Common myeloid progenitor, CD34-positive (primary cell): Measurements from ENCODE around the gene CX3CL1.
"Not testable (repeated sequence)": the region's sequence is repeated elsewhere in the genome, so short reads cannot be mapped to it uniquely, and the experiment has no call there.

Source experiments
- CTCF ChIA-PET: fragments of 350-600 bp; sonication (Branson Sonifier 250); formaldehyde crosslinking; loops from one replicate; lab custom pipeline; 2021; ENCODE audit warnings: antibody characterized with exemption; lab: Charles Lee
- POLR2A ChIA-PET: fragments of 350-600 bp; sonication (Branson Sonifier 250); formaldehyde crosslinking; loops from one replicate; lab custom pipeline; 2021; ENCODE audit warnings: antibody characterized with exemption; lab: Charles Lee
- DNase-seq, 3 donors: peaks; one replicate each; pipeline versions ENCODE4 v3.0.0 to v3.0.0-alpha.2; 2013
- H3K27ac ChIP-seq, 2 experiments: 1 replicate in 1 of 2; 2 replicates in 1 of 2; pipeline ENCODE4 v1.7.0; 2013; ENCODE audit warnings: inconsistent platforms in 2 of 2, low read length in 2 of 2, mild to moderate bottlenecking in 2 of 2, low read depth in 1 of 2, moderate library complexity in 1 of 2; ENCODE audit not compliant: severe bottlenecking in 2 of 2, insufficient read depth in 1 of 2, poor library complexity in 1 of 2
- H3K27me3 ChIP-seq, 5 experiments: replicated peaks in 2 of 5; 1 replicate in 3 of 5; 2 replicates in 2 of 5; pipeline versions ENCODE4 v1.6.1 to v1.7.0; 2013; ENCODE audit warnings: low read length in 4 of 5, mild to moderate bottlenecking in 2 of 5, moderate library complexity in 2 of 5, inconsistent platforms in 1 of 5; ENCODE audit not compliant: insufficient read depth in 5 of 5, control insufficient read depth in 4 of 5
- H3K36me3 ChIP-seq, 4 experiments: 1 replicate in 2 of 4; 2 replicates in 2 of 4; pipeline versions ENCODE4 v1.6.1 to v1.7.0; 2013; ENCODE audit warnings: low read length in 3 of 4, control low read depth in 1 of 4, mild to moderate bottlenecking in 1 of 4; ENCODE audit not compliant: control insufficient read depth in 4 of 4, insufficient read depth in 4 of 4
- H3K4me1 ChIP-seq, 4 experiments: 1 replicate in 3 of 4; 2 replicates in 1 of 4; pipeline versions ENCODE4 v1.6.1 to v1.7.1; 2013; ENCODE audit warnings: low read length in 3 of 4, mild to moderate bottlenecking in 3 of 4, control low read depth in 1 of 4, inconsistent platforms in 1 of 4, moderate library complexity in 1 of 4; ENCODE audit not compliant: control insufficient read depth in 4 of 4, insufficient read depth in 4 of 4; ENCODE audit errors: control extremely low read depth in 1 of 4
- H3K4me3 ChIP-seq, 7 experiments: 1 replicate in 4 of 7; 2 replicates in 3 of 7; pipeline versions ENCODE4 v1.5.1 to v1.7.0; 2013; ENCODE audit warnings: mild to moderate bottlenecking in 7 of 7, low read length in 6 of 7, moderate library complexity in 6 of 7, inconsistent platforms in 2 of 7, low read depth in 2 of 7, control low read depth in 1 of 7; ENCODE audit not compliant: insufficient read depth in 4 of 7, control insufficient read depth in 1 of 7; ENCODE audit errors: extremely low read depth in 1 of 7
- H3K9me3 ChIP-seq, 5 experiments: 1 replicate in 4 of 5; 2 replicates in 1 of 5; pipeline versions ENCODE4 v1.6.1 to v1.7.1; 2013; ENCODE audit warnings: low read length in 4 of 5, mild to moderate bottlenecking in 2 of 5, inconsistent platforms in 1 of 5, low read depth in 1 of 5, moderate library complexity in 1 of 5; ENCODE audit not compliant: control insufficient read depth in 4 of 5, insufficient read depth in 2 of 5; ENCODE audit errors: control extremely low read depth in 1 of 5
- WGBS: methylation state at CpG from one replicate; pipeline ENCODE4 v1.1.5; 2013; ENCODE audit not compliant: insufficient coverage; 5-methylcytosine and 5-hydroxymethylcytosine counted together

The CX3CL1 gene

DNA sequence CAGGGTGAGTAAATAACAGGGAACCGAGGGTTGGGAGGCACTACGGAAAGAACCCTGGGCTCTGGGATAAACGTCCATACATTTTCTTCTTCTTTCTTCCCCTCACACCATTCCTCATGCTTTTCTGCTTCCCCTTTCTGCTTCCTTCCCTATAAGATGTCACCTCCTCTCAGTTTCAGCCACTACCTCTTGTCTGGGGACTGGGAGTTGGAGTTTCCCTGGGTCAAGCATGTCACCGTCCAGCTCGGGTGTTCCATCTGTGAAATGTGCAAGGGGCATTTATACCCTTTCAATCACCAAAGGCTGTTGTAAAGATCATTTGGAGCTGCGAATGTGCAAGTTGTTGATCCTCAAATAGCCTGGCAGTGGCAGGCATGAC lies 31.2 kb upstream of the CX3CL1 start:
- WGBS: 27% methylated on average over 2 of the region's 6 CpGs
- Histone ChIP-seq H3K36me3 (no peaks in the 10 kb centered on the region), H3K4me3 (no peak overlapping the region), H3K27ac (no peak overlapping the region), H3K27me3 (no peaks in the 10 kb centered on the region), H3K9me3 (no peaks in the 10 kb centered on the region), H3K4me1 (peaks cover 0 to 7% (median 3%) of the 10 kb centered on the region in 4 experiments)
- ChIA-PET CTCF (no interaction called here), POLR2A (no interaction called here)
- DNase-seq: no peak

- Histone ChIP-seq H3K9me3 (no peaks in the 10 kb centered on the region), H3K4me1 (peaks cover 0 to 7% (median 3%) of the 10 kb centered on the region in 4 experiments), H3K36me3 (no peaks in the 10 kb centered on the region), H3K27me3 (peaks cover 0 to 3% (median 0%) of the 10 kb centered on the region in 5 experiments), H3K27ac (no peak overlapping the region), H3K4me3 (no peak overlapping the region)
- ChIA-PET CTCF (no interaction called here), POLR2A (no interaction called here)
- DNase-seq: peak in 2 of 3 donors; percentile 53 to 72
- WGBS: 56% methylated on average over 6 of the region's 8 CpGs
Observed at GRCh38 chr16:57341441-57342303, 30.6 kb upstream of the CX3CL1 start.

DNA sequence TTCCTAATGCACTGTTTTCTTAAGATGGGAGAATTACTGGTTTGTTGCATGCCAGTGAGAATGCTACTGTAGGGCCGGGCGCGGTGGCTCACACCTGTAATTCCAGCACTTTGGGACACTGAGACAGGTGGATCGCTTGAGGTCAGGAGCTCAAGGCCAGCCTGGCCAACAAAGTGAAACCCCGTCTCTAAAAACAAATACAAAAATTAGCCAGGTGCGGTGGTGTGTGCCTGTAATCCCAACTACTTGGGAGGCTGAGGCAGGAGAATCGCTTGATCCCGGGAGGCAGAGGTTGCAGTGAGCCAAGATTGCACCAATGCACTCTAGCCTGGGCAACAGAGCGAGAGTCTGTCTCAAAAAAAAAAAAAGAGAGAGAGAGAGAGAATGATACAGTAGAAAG lies 29.7 kb upstream of the CX3CL1 start:
- peaks cover 0 to 13% (median 5%) of the 10 kb centered on the region in 5 experiments for H3K27me3 ChIP-seq
- H3K36me3 ChIP-seq, H3K4me3 ChIP-seq, H3K9me3 ChIP-seq, H3K27ac ChIP-seq, H3K4me1 ChIP-seq, CTCF ChIA-PET, DNase-seq: not testable (repeated sequence)
- WGBS: 98% methylated on average over 8 of the region's 9 CpGs
- POLR2A ChIA-PET: interaction anchor here (0.6 kb wide), 1 partner anchor 386 kb away, joined by 5 read pairs; no protein-coding TSS in a partner anchor

- DNase-seq: no peak
- H3K36me3 ChIP-seq: no peaks in the 10 kb centered on the region
- H3K9me3 ChIP-seq: peaks cover 0 to 7% (median 2%) of the 10 kb centered on the region in 5 experiments
- no peak overlapping the region for H3K27ac ChIP-seq
- CTCF ChIA-PET: interaction anchor here (0.9 to 1.5 kb wide), 2 partner anchors 12 to 73 kb away, joined by 3 read pairs; no protein-coding TSS in a partner anchor
- POLR2A ChIA-PET: interaction anchor here (0.6 kb wide), 1 partner anchor 387 kb away, joined by 5 read pairs; no protein-coding TSS in a partner anchor
- peaks cover 0 to 7% (median 3%) of the 10 kb centered on the region in 4 experiments for H3K4me1 ChIP-seq
- no peak overlapping the region for H3K4me3 ChIP-seq
- 91% methylated on average over 7 of the region's 7 CpGs for WGBS
- peaks cover 2 to 18% (median 5%) of the 10 kb centered on the region in 5 experiments for H3K27me3 ChIP-seq
Observed at GRCh38 chr16:57343221-57343620, 29.1 kb upstream of the CX3CL1 start.

DNA sequence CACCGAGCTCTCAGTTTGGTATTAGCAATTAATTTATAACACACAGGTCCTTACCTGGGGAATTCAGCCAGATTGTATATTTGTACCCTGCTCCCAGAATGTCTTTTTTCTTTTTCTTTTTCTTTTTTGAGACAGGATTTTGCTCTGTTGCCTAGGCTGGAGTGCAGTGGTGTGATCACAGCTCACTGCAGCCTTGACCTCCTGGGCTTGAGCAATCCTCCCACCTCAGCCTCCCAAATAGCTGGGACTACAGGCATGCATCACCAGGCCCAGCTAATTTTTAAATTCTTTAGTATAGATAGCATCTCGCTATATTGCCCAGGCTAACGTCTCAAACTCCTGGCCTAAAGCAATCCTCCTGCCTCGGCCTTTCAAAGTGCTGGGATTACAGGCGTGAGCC lies 28.2 kb upstream of the CX3CL1 start:
- POLR2A ChIA-PET, DNase-seq, H3K4me3 ChIP-seq, H3K27ac ChIP-seq, H3K36me3 ChIP-seq, H3K9me3 ChIP-seq: not testable (repeated sequence)
- WGBS: 95% methylated on average over 4 of the region's 5 CpGs
- peaks cover 0 to 11% (median 6%) of the 10 kb centered on the region in 4 experiments for H3K4me1 ChIP-seq
- peaks cover 4 to 20% (median 5%) of the 10 kb centered on the region in 5 experiments for H3K27me3 ChIP-seq
- CTCF ChIA-PET: interaction anchor here (0.9 to 1.5 kb wide), 2 partner anchors 13 to 72 kb away, joined by 3 read pairs; no protein-coding TSS in a partner anchor

DNA sequence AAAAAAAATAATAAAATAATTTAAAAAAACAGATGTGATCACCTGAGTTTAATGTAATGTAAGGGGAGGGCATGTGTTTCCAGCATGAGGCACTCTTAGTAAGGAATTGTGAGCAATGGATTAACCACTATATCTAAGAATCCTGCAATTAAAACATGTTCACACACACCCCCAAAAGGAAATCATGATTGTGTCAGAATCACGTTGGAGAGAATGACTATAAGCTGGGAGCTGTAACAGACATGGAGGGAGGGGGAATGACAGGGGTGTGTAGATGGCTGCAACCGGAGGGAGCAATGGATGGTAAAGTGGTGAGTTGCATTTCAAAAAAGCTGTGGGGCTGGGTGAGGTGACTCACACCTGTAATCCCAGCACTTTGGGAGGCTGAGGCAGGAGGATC lies 27.3 kb upstream of the CX3CL1 start:
- H3K27ac ChIP-seq: no peak overlapping the region
- H3K36me3 ChIP-seq: no peaks in the 10 kb centered on the region
- H3K9me3 ChIP-seq: peaks cover 0 to 7% (median 2%) of the 10 kb centered on the region in 5 experiments
- DNase-seq: no peak
- peaks cover 0 to 19% (median 9%) of the 10 kb centered on the region in 4 experiments for H3K4me1 ChIP-seq
- no peak overlapping the region for H3K4me3 ChIP-seq
- no CpG with 5 or more reads among the region's 2 CpGs for WGBS
- CTCF ChIA-PET: interaction anchor here (0.7 kb wide), 1 partner anchor 72 kb away, joined by 3 read pairs; no protein-coding TSS in a partner anchor
- H3K27me3 ChIP-seq: peaks cover 4 to 20% (median 5%) of the 10 kb centered on the region in 5 experiments
- POLR2A ChIA-PET: no interaction called here
